Fibroblast of skin of scalp (primary cell): Measurements from ENCODE around the gene BIN1.
A peak's percentile ranks its signal among the peaks of the same experiment; 100 is the strongest.

Source experiments
- DNase-seq: peaks from one replicate; pipeline ENCODE4 v3.0.0-alpha.2; 2013

Gene BIN1

DNA sequence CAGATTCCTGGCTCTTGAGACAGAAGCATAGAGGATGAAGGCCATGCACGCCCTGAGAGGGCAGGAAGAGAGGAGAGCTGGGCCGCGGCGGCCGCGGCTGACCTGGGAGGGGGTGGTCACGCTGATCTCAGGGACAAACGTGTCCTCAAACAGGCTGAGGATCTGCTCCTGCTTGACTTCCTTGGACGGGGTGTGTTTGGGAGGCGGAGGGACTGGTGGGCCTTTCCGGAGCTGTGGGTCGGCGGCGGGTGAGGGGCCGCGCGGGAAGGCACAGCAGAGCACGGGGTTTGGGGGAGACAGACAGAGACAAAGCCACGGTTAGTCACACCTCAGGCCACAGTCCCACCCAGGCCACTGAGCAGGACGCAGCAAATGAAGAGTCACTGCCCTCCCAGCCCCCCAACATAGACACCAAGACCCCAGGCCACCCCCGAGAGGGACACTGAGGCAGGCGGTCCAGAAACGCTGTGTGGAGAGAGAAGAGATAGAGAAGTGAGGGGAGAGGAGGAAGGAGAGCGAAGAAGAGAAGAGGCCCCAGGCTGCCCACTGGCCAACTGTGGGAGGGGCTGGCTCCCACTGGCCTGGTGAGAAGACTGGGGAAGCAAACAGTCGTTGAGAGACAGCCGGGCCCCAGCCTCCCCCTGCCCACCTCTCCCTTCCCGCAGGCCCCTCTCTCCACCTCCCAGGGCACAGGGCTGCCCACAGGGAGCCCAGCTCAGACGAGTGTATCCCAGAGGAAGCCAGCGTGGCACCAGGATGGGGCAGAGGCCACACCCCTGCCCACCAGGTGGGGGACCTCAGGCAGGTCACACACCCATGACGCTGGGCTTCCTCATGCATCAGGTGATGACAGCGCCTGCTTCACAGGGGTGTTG, 49.3 kb downstream of the BIN1 start:
- DNase-seq, result no peak

DNA sequence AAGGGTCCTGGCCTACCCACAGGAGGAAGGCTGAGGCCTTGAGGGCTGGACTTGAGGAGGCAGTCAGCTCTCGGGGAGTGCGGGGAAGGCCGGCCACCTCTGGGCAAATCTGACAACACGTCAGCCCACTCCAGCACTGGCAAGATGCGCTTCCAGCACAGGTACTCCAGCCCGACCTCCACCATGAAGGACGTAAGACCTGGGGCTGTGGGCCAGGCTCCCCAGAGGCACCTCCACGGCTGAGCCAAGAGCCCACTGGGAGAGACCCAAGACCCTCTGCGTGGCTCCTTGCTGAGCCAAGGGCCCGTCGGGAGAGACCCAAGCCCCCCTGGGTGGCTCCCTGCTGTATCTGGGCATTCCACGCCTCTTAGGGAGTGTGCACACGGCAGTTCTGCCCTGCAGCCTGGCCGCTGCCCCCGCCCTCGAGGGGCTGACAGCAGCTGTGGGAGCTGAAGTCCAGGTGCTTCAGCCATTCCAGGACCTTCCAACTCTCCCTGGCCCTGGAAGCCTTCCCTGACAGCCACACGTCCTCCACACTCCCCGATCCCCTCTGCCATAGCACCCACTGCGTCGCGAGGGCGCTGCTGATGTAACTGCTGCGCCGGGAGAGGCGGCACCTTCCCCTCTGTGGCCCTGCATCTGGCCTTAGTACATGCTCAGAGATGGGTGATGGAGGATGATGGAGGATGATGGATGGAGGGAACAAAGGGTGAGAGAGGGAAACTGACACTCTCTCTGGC, 50.2 kb downstream of the BIN1 start:
- DNase-seq, result no peak

GRCh38 chr2:127056086-127056485, 50.9 kb downstream of the BIN1 start:
- no peak for DNase-seq

DNA sequence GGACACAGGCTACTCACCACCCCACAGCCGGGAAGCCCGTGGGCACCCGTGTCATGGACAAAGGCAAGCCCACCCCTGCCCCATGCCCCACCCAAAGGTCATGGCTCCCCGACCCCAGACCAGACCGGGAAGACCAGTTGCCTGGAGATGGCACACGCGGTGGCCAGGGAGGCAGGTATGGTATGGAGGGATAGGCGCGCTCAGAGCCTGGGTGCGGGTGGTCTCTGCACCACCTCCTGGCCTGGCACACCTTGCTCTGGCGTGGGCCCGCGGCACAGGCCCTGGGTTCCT, 51.2 kb downstream of the BIN1 start:
- no peak for DNase-seq

- DNase-seq, result no peak
These were observed 51.8 kb downstream of the BIN1 start for GRCh38 chr2:127054996-127055785.

DNA sequence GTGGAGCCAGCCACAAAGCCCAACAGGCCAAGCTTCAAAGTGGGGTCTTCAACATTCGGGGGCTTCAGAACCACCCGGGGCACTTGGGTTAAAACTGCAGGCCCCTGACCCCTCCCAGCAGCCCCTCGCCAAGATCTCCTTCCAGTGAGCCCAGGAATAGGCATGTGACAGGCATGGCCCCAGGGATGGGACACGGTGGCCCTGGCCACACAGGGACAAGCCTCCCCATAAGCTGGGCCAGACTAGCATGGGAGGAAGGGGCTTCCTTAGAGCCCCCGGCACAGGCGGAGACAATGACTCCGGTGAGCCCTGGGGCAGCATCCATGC, 52.4 kb downstream of the BIN1 start:
- DNase-seq, result no peak

GRCh38 chr2:127053731-127054603, 53.0 kb downstream of the BIN1 start:
- DNase-seq, result no peak

- no peak for DNase-seq
These were observed 53.9 kb downstream of the BIN1 start for GRCh38 chr2:127052771-127053691.

DNA sequence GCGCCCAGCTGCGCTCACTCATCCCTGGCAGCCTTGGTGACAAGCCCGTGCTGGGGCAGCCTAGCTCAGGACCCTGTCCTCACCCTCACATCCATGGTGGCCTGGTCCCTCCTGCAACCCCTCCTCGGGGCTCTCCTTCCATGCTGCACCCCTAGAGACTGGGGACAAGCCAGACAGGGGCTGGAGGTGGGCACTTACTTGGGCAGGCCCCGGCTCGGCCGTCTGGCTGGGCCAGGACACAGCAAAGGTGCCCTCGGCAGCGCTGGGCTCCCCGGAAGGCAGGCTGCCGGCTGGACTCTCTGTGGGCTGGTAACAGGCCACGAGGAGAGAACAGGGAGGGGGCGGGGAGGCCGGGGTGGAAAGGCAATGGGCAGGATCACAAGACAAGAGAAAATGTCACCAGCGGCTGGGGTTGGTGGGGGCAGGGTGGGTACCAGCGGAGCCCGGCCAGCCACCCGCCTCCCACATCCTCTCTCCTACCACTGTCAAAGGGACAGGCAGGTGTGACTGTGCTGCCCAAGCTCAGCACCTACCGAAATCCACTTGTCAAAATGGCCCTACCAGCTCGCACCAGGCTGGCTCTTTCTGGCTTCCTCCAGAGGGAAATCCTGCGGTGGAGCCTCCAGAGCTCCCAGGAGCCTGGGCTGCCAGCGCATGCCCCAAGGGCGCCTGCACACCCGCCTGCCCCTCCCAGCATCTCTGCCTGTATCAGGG, 54.7 kb downstream of the BIN1 start:
- DNase-seq, result no peak

GRCh38 chr2:127051116-127052056, 55.6 kb downstream of the BIN1 start:
- no peak for DNase-seq

DNA sequence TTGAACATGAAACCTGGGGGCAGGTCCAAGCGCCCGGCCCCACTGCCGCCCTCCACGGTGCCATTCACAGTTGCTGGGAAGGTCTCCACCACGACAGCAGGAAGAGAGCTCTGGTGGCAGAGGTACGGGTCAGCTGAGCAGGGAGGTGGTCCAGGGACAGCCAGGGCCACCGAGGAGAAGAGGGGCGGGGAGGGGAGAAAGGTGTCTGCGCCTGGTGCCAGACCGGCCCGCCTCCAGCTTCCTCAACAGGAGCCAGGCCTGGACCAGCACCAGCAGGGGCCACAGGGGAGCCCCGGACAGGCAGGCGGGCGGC, 56.2 kb downstream of the BIN1 start:
- no peak for DNase-seq

GRCh38 chr2:127049927-127050802, 56.8 kb downstream of the BIN1 start:
- peak; percentile 65 for DNase-seq

- no peak for DNase-seq
These were observed 57.7 kb downstream of the BIN1 start for GRCh38 chr2:127048969-127049897.

DNA sequence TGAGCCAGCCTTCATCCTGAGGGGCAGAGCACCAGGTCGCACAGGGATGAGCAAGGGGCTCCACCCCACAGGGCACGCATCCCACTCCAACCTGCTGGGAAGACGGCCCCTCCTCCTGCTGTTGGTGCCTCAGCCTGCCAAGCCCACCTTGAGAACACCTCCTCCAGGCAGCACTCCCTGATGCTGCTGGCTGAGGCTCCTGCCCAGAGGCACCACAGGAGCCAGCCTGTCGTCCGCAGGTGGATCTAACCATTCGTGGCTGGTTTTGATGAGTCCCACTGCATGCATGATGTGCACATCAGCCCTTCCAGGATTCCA, 58.4 kb downstream of the BIN1 start:
- DNase-seq, result no peak

DNA sequence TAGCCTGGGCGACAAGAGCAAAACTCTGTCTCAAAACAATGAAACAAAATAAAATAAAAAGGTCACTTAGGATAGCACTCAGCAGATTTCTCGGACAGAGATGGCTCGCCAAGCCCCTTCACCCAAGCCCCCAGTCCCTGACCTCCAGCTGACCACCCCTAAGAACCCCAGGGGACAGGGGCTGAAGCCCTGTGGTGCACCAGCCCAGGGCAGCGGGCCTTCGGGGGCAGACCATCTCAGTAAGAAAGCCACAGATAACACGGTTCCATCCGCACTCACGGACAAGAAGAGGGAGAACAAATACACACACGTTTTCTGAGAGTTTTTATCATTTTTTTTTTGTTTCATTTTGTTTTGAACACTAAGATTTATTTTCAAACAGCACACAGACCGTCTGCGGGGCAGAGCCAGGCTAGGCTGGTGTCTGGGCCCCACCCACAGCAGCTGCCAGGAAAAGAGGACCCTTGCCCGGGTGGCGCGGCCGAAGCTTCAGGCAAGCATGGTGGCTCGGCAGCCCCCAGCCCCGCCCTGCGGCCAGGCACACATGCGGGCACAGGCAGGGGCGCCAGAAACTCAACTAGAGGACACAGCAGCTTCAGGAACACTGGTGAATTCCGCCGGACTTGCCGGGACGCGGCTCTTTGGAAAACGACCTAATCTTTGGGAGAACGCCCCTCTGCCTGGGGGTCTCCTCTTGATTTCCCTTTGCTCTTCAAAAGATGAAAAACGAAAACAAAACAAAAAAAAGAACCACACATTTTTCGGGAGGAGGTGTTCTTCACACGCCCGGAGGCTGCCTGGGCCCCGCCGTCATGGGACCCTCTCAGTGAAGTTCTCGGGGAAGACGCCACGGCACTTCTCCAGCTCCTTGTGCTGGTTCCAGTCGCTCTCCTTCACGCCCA, 59.0 kb downstream of the BIN1 start:
- no peak for DNase-seq

DNA sequence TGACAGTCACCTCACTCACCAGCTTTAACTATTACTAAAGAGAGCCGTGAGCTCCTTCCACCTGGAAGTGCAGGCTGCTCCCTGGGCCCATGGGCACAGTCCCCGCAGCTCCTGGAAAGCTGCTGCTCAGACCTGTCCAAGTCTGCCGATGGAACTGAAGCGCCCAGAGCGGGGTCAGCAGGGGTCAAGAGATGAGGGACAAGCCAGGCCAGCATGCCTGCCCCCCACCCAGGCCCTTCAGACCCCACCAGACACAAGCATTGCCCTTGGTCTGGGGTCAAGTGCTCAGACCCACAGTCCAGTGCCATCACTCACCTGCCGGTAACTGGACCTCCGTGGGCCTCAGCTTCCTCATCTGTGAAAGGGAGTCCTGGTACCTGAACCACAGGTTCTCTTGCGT, 59.9 kb downstream of the BIN1 start:
- DNase-seq, result no peak

GRCh38 chr2:127046579-127046978, 60.4 kb downstream of the BIN1 start:
- DNase-seq, result no peak
